GM12878 (cell line): Measurements from ENCODE around the gene PPFIA4. TPM values are rescaled to one million over a fixed set of nuclear protein-coding genes. Genes with fewer than 3 reads are reported as not detected.

Experiments
- ATAC-seq: fragments of 200-7000 bp; cut with Tn5 transposase; 3 replicates; pipeline ENCODE4 v1.9.1; 2020; ENCODE audit warnings: mild to moderate bottlenecking, moderate library complexity
- BruUV-seq: library from RNA; stranded (reverse); fragments of 400-500 nt; replicated peaks from 2 replicates; lab custom pipeline; 2021; lab: Mats Ljungman, UMichigan
- CTCF ChIA-PET: fragments of 300-600 bp; sonication (Branson Sonifier 250); formaldehyde crosslinking; extraction: SDS; loops from one replicate; lab custom pipeline; 2021; ENCODE audit warnings: inconsistent platforms; lab: Yijun Ruan, JAX
- POLR2A ChIA-PET: fragments of 350-600 bp; formaldehyde crosslinking; extraction: SDS; loops from one replicate; lab custom pipeline; 2021; ENCODE audit warnings: inconsistent platforms; lab: Charles Lee
- RAD21 ChIA-PET: fragments of 300-600 bp; sonication (Branson Sonifier 250); formaldehyde crosslinking; loops from one replicate; lab custom pipeline; 2023; ENCODE audit warnings: antibody characterized with exemption; ENCODE audit not compliant: unreplicated experiment; lab: Charles Lee
- SMC1A ChIA-PET: fragments of 300-600 bp; sonication (Branson Sonifier 250); formaldehyde crosslinking; loops from one replicate; lab custom pipeline; 2023; ENCODE audit not compliant: unreplicated experiment, uncharacterized antibody; lab: Charles Lee
- DNase-seq: peaks from one replicate; pipeline ENCODE4 v3.0.0-alpha.2; 2011; ENCODE audit warnings: low read depth, low spot score
- FAIRE-seq: peaks from 3 replicates; lab custom pipeline; 2011; peaks lifted over from hg19 to GRCh38; lab: Jason Lieb, UNC
- H2AFZ ChIP-seq: 2 replicates; pipeline ENCODE4 v1.6.0; 2011; ENCODE audit warnings: low read depth, low read length, control low read depth; ENCODE audit not compliant: control insufficient read depth
- H3K27ac ChIP-seq: 2 replicates; pipeline ENCODE4 v1.5.1; 2011; ENCODE audit warnings: control low read depth; ENCODE audit not compliant: control insufficient read depth, insufficient read depth
- H3K27me3 ChIP-seq, 2 experiments: replicated peaks in 1 of 2; 2 replicates each; pipeline versions ENCODE4 v1.6.0 to v1.6.1; 2011; ENCODE audit warnings: low read length in 1 of 2; ENCODE audit not compliant: control insufficient read depth in 2 of 2, insufficient read depth in 2 of 2
- H3K36me3 ChIP-seq, 2 experiments: 2 replicates each; pipeline ENCODE4 v1.5.1; 2011; ENCODE audit warnings: low read length in 1 of 2; ENCODE audit not compliant: control insufficient read depth in 2 of 2, insufficient read depth in 2 of 2
- H3K4me1 ChIP-seq: 2 replicates; pipeline ENCODE4 v1.6.1; 2011; ENCODE audit warnings: mild to moderate bottlenecking, low read length, moderate library complexity, mixed read lengths; ENCODE audit not compliant: control insufficient read depth, insufficient read depth
- H3K4me2 ChIP-seq: 2 replicates; pipeline ENCODE4 v1.6.0; 2011; ENCODE audit warnings: control low read depth; ENCODE audit not compliant: control insufficient read depth, insufficient read depth
- H3K4me3 ChIP-seq: fragments of 200-600 bp; sonication (generic); 2 replicates; pipeline ENCODE4 v1.5.1; 2016
- H3K79me2 ChIP-seq: 2 replicates; pipeline ENCODE4 v1.6.0; 2011; ENCODE audit warnings: low read length; ENCODE audit not compliant: control insufficient read depth, insufficient read depth
- H3K9ac ChIP-seq: 2 replicates; pipeline ENCODE4 v1.8.0; 2011; ENCODE audit warnings: low read length, control low read depth, mixed read lengths; ENCODE audit not compliant: control insufficient read depth, insufficient read depth
- H3K9me3 ChIP-seq: replicated peaks from 3 replicates; pipeline ENCODE4 v1.5.1; 2011; ENCODE audit warnings: mild to moderate bottlenecking, low read length; ENCODE audit not compliant: control insufficient read depth, insufficient read depth
- H4K20me1 ChIP-seq: 2 replicates; pipeline ENCODE4 v1.6.0; 2011; ENCODE audit not compliant: control insufficient read depth, insufficient read depth
- CBX5 ChIP-seq: sonication (generic); IDR thresholded peaks from 2 replicates; pipeline ENCODE4 v1.6.1; 2016; ENCODE audit warnings: low read depth, moderate library complexity, mild to moderate bottlenecking, inconsistent platforms
- CHD4 ChIP-seq: fragments of 200-600 bp; sonication (generic); IDR thresholded peaks from 2 replicates; pipeline ENCODE4 v1.6.1; 2016; ENCODE audit warnings: mild to moderate bottlenecking
- IRF5 ChIP-seq: fragments of 450-650 bp; IDR thresholded peaks from 2 replicates; pipeline ENCODE4 v1.6.1; 2017; ENCODE audit warnings: borderline replicate concordance
- KDM1A ChIP-seq: fragments of 200-600 bp; sonication (generic); IDR thresholded peaks from 2 replicates; pipeline ENCODE4 v1.6.1; 2016; ENCODE audit warnings: borderline replicate concordance
- MXI1 ChIP-seq: fragments of 150-350 bp; IDR thresholded peaks from 2 replicates; pipeline ENCODE4 v1.6.1; 2011; ENCODE audit warnings: low read depth, mild to moderate bottlenecking, inconsistent platforms, low read length, improper control_type of control experiment
- POU2F2 ChIP-seq: IDR thresholded peaks from 3 replicates; pipeline ENCODE4 v1.6.1; 2011; ENCODE audit warnings: low read depth, mild to moderate bottlenecking, low read length, borderline replicate concordance
- SMAD1 ChIP-seq: fragments of 450-650 bp; IDR thresholded peaks from 2 replicates; pipeline ENCODE4 v1.6.1; 2018; ENCODE audit warnings: mild to moderate bottlenecking, low read depth; ENCODE audit not compliant: partially characterized antibody
- SREBF2 ChIP-seq: IDR thresholded peaks from 2 replicates; pipeline ENCODE4 v1.6.1; 2012; ENCODE audit warnings: mild to moderate bottlenecking, low read length
- STAT3 ChIP-seq: IDR thresholded peaks from 2 replicates; pipeline ENCODE4 v1.6.1; 2011; ENCODE audit warnings: low read depth, low read length, improper control_type of control experiment
- ZBTB4 ChIP-seq: fragments of 450-650 bp; formaldehyde crosslinking; IDR thresholded peaks from 2 replicates; pipeline ENCODE4 v1.4.0; 2022; ENCODE audit warnings: mild to moderate bottlenecking, moderate library complexity
- ZNF687 ChIP-seq: fragments of 450-650 bp; IDR thresholded peaks from 2 replicates; pipeline ENCODE4 v1.6.1; 2017; ENCODE audit warnings: mild to moderate bottlenecking, moderate library complexity
- WGBS: methylation state at CpG from one replicate; pipeline ENCODE4 v1.1.6; 2016; ENCODE audit warnings: low lambda C conversion rate; ENCODE audit not compliant: insufficient replicate concordance, insufficient coverage; ENCODE audit errors: missing lambda C conversion rate; 5-methylcytosine and 5-hydroxymethylcytosine counted together
- in situ Hi-C: fragments of 300-500 bp; cut with MboI; formaldehyde crosslinking; loops from 9 replicates; pipeline ENCODE4 v1.14.3; 2018; ENCODE audit warnings: mixed read lengths
- intact Hi-C: fragments of 100-400 bp; cut with micrococcal nuclease; formaldehyde crosslinking; loops from one replicate; pipeline ENCODE4 v1.14.2; 2022; ENCODE audit not compliant: unreplicated experiment
- polyA plus RNA-seq, 11 experiments: library from polyadenylated mRNA; depleted of rRNA in 4 of 11; unstranded in 6 of 11; stranded (reverse) in 5 of 11; fragments of >200 nt; fragmentation: Nextera tagmentation in 4 of 11; fragmentation: Illumina TruSeq in 1 of 11; extraction: Ambion mirVana in 4 of 11; extraction: Trizol in 1 of 11; gene quantifications; 1 replicate in 1 of 11; 2 replicates in 10 of 11; pipeline versions ENCODE4 v1.2.1 to v1.2.3, GENCODE V29; 2011 to 2016; ENCODE audit warnings: inconsistent platforms in 2 of 11, missing spikeins in 2 of 11, low read depth in 1 of 11
- total RNA-seq, 4 experiments: library from RNA; depleted of rRNA in 3 of 4; stranded (reverse); fragments of >200 nt in 3 of 4; fragmentation: Illumina TruSeq in 1 of 4; extraction: Trizol in 1 of 4; gene quantifications; 2 replicates each; pipeline versions ENCODE4 v1.2.1 to v1.2.3, GENCODE V29; 2013 to 2021

The PPFIA4 gene
- total and polyA plus RNA-seq, 10 of the 15 experiments (the other 5 are each of a cell fraction or from before 2014, with no cell fraction given): 0.02 to 19.7 (median 0.34) TPM; not detected in 1

GRCh38 chr1:203045821-203046594 is 19.7 kb downstream of the PPFIA4 start:
- ChIA-PET SMC1A (interaction anchor here (0.6 kb wide), 1 partner anchor 400 kb away, joined by 3 read pairs; no protein-coding TSS in a partner anchor), CTCF (interaction anchor here (0.6 to 1.7 kb wide), 3 partner anchors 16 to 259 kb away, joined by 3 to 4 read pairs (median 3); no protein-coding TSS in a partner anchor), POLR2A (no interaction called here), RAD21 (no interaction called here)
- Histone ChIP-seq H3K36me3 (no peaks in the 10 kb centered on the region; a peak in 1 of 4 replicates), H4K20me1 (no peaks in the 10 kb centered on the region), H3K27ac (no peak overlapping the region), H3K79me2 (no peaks in the 10 kb centered on the region), H3K4me1 (no peaks in the 10 kb centered on the region), H3K9me3 (no peaks in the 10 kb centered on the region), H3K4me2 (no peak overlapping the region), H3K9ac (no peak overlapping the region), H2AFZ (no peak overlapping the region), H3K27me3 (no peaks in the 10 kb centered on the region), H3K4me3 (no peak overlapping the region)
- no peak for TF ChIP-seq CBX5
- no peak for TF ChIP-seq SMAD1
- TF ChIP-seq ZNF687: no peak
- TF ChIP-seq CHD4: no peak
- TF ChIP-seq STAT3: no peak
- TF ChIP-seq MXI1: no peak
- no peak for TF ChIP-seq SREBF2
- TF ChIP-seq POU2F2: no peak
- TF ChIP-seq KDM1A: no peak
- no peak for TF ChIP-seq ZBTB4 (CRISPR knock-in tag)
- no peak for TF ChIP-seq IRF5
- DNase-seq (no peak), ATAC-seq (no peak), FAIRE-seq (no peak)
- WGBS: 49% methylated on average over 16 of the region's 16 CpGs
- in situ Hi-C loops (no loop called here), intact Hi-C loops (no loop called here)
- no TSS peak for BruUV-seq
